K562 (cell line): ENCODE measurements around the gene HMGA1. TPM values are rescaled to one million over a fixed set of nuclear protein-coding genes. Genes with fewer than 3 reads are reported as not detected.
A peak's percentile ranks its signal among the peaks of the same experiment; 100 is the strongest.

Experiments
- ARNT ChIP-seq, 2 experiments: fragments of 450-650 bp; IDR thresholded peaks; 2 replicates each; pipeline ENCODE4 v1.6.1; 2016; ENCODE audit warnings: mild to moderate bottlenecking in 1 of 2
- BCOR ChIP-seq: fragments of 450-650 bp; IDR thresholded peaks from 2 replicates; pipeline ENCODE4 v1.6.1; 2016
- C11orf30 ChIP-seq: fragments of 450-650 bp; IDR thresholded peaks from 2 replicates; pipeline ENCODE4 v1.6.1; 2016; ENCODE audit warnings: low read depth, mild to moderate bottlenecking
- CBX8 ChIP-seq: fragments of 200-600 bp; sonication (generic); IDR thresholded peaks from 2 replicates; pipeline ENCODE4 v1.6.1; 2012; ENCODE audit warnings: borderline replicate concordance, mixed run types, low read depth, mild to moderate bottlenecking, moderate library complexity, mixed read lengths, low read length, control low read depth, inconsistent platforms; ENCODE audit not compliant: poor library complexity, severe bottlenecking; ENCODE audit errors: extremely low read depth
- DMBX1 ChIP-seq: fragments of 250-450 bp; sonication (Bioruptor Pico); IDR thresholded peaks from 2 replicates; pipeline ENCODE4 v1.8.0; 2022; ENCODE audit warnings: inconsistent platforms, mild to moderate bottlenecking, moderate library complexity, borderline replicate concordance
- FOXM1 ChIP-seq, 2 experiments: fragments of 450-650 bp in 1 of 2; sonication (generic) in 1 of 2; formaldehyde crosslinking in 1 of 2; IDR thresholded peaks; 2 replicates each; pipeline versions ENCODE4 v1.6.1 to v1.9.0; 2017 to 2022; ENCODE audit warnings: low read depth in 2 of 2, mild to moderate bottlenecking in 2 of 2, missing genetic modification reagents in 1 of 2, moderate library complexity in 1 of 2
- KLF10 ChIP-seq: fragments of 250-450 bp; sonication (Bioruptor Pico); IDR thresholded peaks from 2 replicates; pipeline ENCODE4 v1.6.1; 2021; ENCODE audit warnings: matching md5 sums
- LEF1 ChIP-seq: fragments of 450-650 bp; IDR thresholded peaks from 2 replicates; pipeline ENCODE4 v1.6.1; 2016; ENCODE audit warnings: mild to moderate bottlenecking
- MAFF ChIP-seq: IDR thresholded peaks from 2 replicates; pipeline ENCODE4 v1.6.1; 2012; ENCODE audit warnings: low read length, improper control_type of control experiment
- POLR2AphosphoS5 ChIP-seq: IDR thresholded peaks from 2 replicates; pipeline ENCODE4 v1.6.1; 2011; ENCODE audit warnings: mild to moderate bottlenecking, low read depth, low read length, moderate library complexity; ENCODE audit not compliant: control insufficient read depth, insufficient read depth
- RHOXF2B ChIP-seq: fragments of 250-450 bp; sonication (Bioruptor Pico); conservative IDR thresholded peaks from 2 replicates; pipeline ENCODE4 v1.5.1; 2021
- RNF2 ChIP-seq: sonication (generic); IDR thresholded peaks from 2 replicates; pipeline ENCODE4 v1.6.1; 2016
- SIRT6 ChIP-seq: IDR thresholded peaks from one replicate; pipeline ENCODE4 v1.6.1; 2012; ENCODE audit warnings: low read depth, mild to moderate bottlenecking, control low read depth, inconsistent platforms, low read length, moderate library complexity
- SREBF1 ChIP-seq: fragments of 150-350 bp; IDR thresholded peaks from 2 replicates; pipeline ENCODE4 v1.6.1; 2014; ENCODE audit warnings: antibody characterized with exemption, low read depth, low read length, borderline replicate concordance
- SRSF1 ChIP-seq: fragments of 200-400 bp; formaldehyde crosslinking; IDR thresholded peaks from 2 replicates; pipeline ENCODE4 v1.6.1; 2017; ENCODE audit warnings: mild to moderate bottlenecking, low read depth, low read length, moderate library complexity
- TEAD1 ChIP-seq, 2 experiments: fragments of 450-650 bp in 1 of 2; sonication (generic) in 1 of 2; formaldehyde crosslinking; IDR thresholded peaks; 2 replicates each; pipeline versions ENCODE4 v1.4.0 to v1.8.0; 2020 to 2022; ENCODE audit warnings: mild to moderate bottlenecking in 2 of 2, missing genetic modification reagents in 1 of 2
- TEAD2 ChIP-seq: fragments of 450-650 bp; IDR thresholded peaks from 2 replicates; pipeline ENCODE4 v1.6.1; 2016; ENCODE audit warnings: missing genetic modification characterization, control low read depth, missing compliant biosample characterization
- U2AF2 ChIP-seq: fragments of 200-400 bp; formaldehyde crosslinking; optimal IDR thresholded peaks from 2 replicates; pipeline ENCODE3; 2017; ENCODE audit warnings: low read depth, mild to moderate bottlenecking, low read length
- XRCC3 ChIP-seq: fragments of 450-650 bp; IDR thresholded peaks from 2 replicates; pipeline ENCODE4 v1.6.1; 2017; ENCODE audit warnings: mild to moderate bottlenecking, moderate library complexity
- ZBTB12 ChIP-seq: fragments of 250-450 bp; sonication (Bioruptor Pico); IDR thresholded peaks from 2 replicates; pipeline ENCODE4 v1.4.0; 2020
- ZNF140 ChIP-seq: fragments of 250-450 bp; sonication (Bioruptor Pico); IDR thresholded peaks from 2 replicates; pipeline ENCODE4 v1.8.0; 2021; ENCODE audit warnings: moderate library complexity, mild to moderate bottlenecking, inconsistent platforms
- ZNF324 ChIP-seq: fragments of 250-450 bp; sonication (Bioruptor Pico); IDR thresholded peaks from 2 replicates; pipeline ENCODE4 v1.4.0; 2020; ENCODE audit warnings: mild to moderate bottlenecking
- ZNF395 ChIP-seq: fragments of 200-800 bp; sonication (Bioruptor generic); IDR thresholded peaks from 2 replicates; pipeline ENCODE4 v1.6.1; 2017; ENCODE audit warnings: missing genetic modification characterization, missing compliant biosample characterization
- ZNF668 ChIP-seq: fragments of 250-450 bp; sonication (Bioruptor Pico); IDR thresholded peaks from 2 replicates; pipeline ENCODE4 v1.8.0; 2022; ENCODE audit warnings: mild to moderate bottlenecking, inconsistent platforms
- polyA plus RNA-seq, 8 experiments: library from polyadenylated mRNA; depleted of rRNA in 4 of 8; stranded (reverse) in 5 of 8; unstranded in 3 of 8; fragments of >200 nt; fragmentation: Nextera tagmentation in 2 of 8; fragmentation: Illumina TruSeq in 1 of 8; extraction: Ambion mirVana in 2 of 8; extraction: Trizol in 1 of 8; gene quantifications; 2 replicates each; pipeline versions ENCODE4 v1.2.1 to v1.2.3, GENCODE V29; 2011 to 2014; ENCODE audit warnings: inconsistent platforms in 1 of 8, missing spikeins in 1 of 8
- total RNA-seq, 7 experiments: library from RNA; depleted of rRNA in 6 of 7; stranded (reverse); fragments of >200 nt in 6 of 7; fragmentation: Illumina TruSeq in 2 of 7; extraction: Trizol in 2 of 7; gene quantifications; 2 replicates each; pipeline versions ENCODE4 v1.2.1 to v1.2.3, GENCODE V29; 2011 to 2021; ENCODE audit warnings: low replicate concordance in 1 of 7

Gene HMGA1
- total and polyA plus RNA-seq, 9 of the 15 experiments (the other 6 are each of a cell fraction or from before 2014, with no cell fraction given): 27.8 to 1,947 (median 594) TPM

GRCh38 chr6:34237722-34238584, 1.3 kb downstream of the HMGA1 start (continued):
- no peak for TF ChIP-seq SRSF1
- TF ChIP-seq RHOXF2B (CRISPR knock-in tag): no peak
- TF ChIP-seq CBX8: no peak
- no peak for TF ChIP-seq MAFF
- TF ChIP-seq TEAD2 (tag): no peak
- TF ChIP-seq ZNF668: no peak
- no peak for TF ChIP-seq KLF10
- TF ChIP-seq XRCC3: no peak
- TF ChIP-seq RNF2: peak; percentile 92
- no peak for TF ChIP-seq SREBF1
- no peak for TF ChIP-seq SIRT6
- no peak for TF ChIP-seq LEF1
- TF ChIP-seq FOXM1 (IDR thresholded peaks at IDR 0.05; ENCODE audit: low read depth): no peak
- TF ChIP-seq FOXM1 (CRISPR knock-in tag; IDR thresholded peaks at IDR 0.05; ENCODE audit: low read depth): peak; percentile 96
- TF ChIP-seq ZNF140 (CRISPR knock-in tag): no peak
- no peak for TF ChIP-seq ARNT (IDR thresholded peaks at IDR 0.05)
- TF ChIP-seq TEAD1 (CRISPR knock-in tag; IDR thresholded peaks at IDR 0.05): peak in 1 of 2 experiments; percentile 96; a peak in 2 of 4 replicates
- peak; percentile 91 for TF ChIP-seq ZNF395 (CRISPR knock-in tag)
- TF ChIP-seq C11orf30: no peak
- no peak for TF ChIP-seq ZNF324 (CRISPR knock-in tag)
- no peak for TF ChIP-seq U2AF2
- TF ChIP-seq DMBX1 (CRISPR knock-in tag): peak; percentile 67; the same call in 1 of the 2 replicates
- no peak; the same call in 1 of the 2 replicates for TF ChIP-seq POLR2AphosphoS5
- no peak for TF ChIP-seq ZBTB12 (CRISPR knock-in tag)
- peak; percentile 78 for TF ChIP-seq BCOR
